Activated naive CD8-positive, alpha-beta T cell treated with anti-CD3 and anti-CD28 coated beads, Interleukin-2, amount 50 U/mL, for 24 hours (primary cell): ENCODE data around the gene PERCC1.
"Not testable (repeated sequence)": the region's sequence is repeated elsewhere in the genome, so short reads cannot be mapped to it uniquely, and the experiment has no call there.

Source experiments
- ATAC-seq: fragments of 150-1000 bp; cut with Tn5 transposase; one replicate; pipeline ENCODE4 v1.10.0; 2021
- DNase-seq: peaks from one replicate; pipeline ENCODE4 v3.0.0; 2021
- H3K27ac Mint-ChIP-seq: one replicate; pipeline ENCODE4 v1.8.0; 2021; ENCODE audit warnings: mild to moderate bottlenecking, mixed read lengths
- H3K27me3 Mint-ChIP-seq: one replicate; pipeline ENCODE4 v1.8.0; 2021; ENCODE audit warnings: mixed read lengths
- H3K36me3 Mint-ChIP-seq: one replicate; pipeline ENCODE4 v1.8.0; 2021; ENCODE audit warnings: low read depth, mixed read lengths
- H3K4me1 Mint-ChIP-seq: one replicate; pipeline ENCODE4 v1.8.0; 2021; ENCODE audit warnings: mixed read lengths
- H3K4me3 Mint-ChIP-seq: one replicate; pipeline ENCODE4 v1.8.0; 2021; ENCODE audit warnings: mild to moderate bottlenecking, moderate library complexity, mixed read lengths
- H3K9me3 Mint-ChIP-seq: one replicate; pipeline ENCODE4 v1.8.0; 2021; ENCODE audit warnings: mixed read lengths

Gene PERCC1

DNA sequence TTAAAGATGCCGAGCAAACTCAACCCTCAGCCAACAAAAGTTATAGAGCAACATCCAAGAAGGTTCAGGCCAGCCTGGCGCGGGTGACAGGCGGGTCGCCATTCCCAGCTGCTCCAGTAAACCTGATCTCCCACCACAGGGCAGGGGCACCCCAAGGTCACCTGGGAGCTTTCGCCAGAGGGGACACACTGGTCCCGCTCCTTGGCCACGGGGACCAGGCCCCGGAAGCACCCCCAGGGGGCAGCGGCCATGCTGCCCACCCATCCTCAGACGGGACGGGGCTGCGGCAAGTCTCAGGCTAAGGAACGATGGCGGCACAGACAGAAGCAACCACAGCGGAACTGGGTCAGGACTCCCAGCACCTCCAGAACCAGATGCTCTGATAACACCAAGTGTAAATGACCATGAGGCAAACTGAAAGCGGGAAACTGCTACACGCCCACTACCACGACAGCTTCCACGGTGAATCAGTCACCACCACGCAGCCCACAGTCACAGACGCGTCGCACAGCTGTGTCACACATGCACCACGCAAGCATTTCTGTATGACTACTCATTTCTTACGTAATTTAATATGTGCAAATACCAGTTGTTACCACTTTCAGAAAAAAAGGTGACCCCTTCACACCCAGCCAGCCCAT lies 27.6 kb downstream of the PERCC1 start:
- peak; percentile 42 for ATAC-seq
- Mint-ChIP-seq H3K9me3 (no peaks in the 10 kb centered on the region), H3K27me3 (no peaks in the 10 kb centered on the region), H3K4me1 (peaks cover 7% of the 10 kb centered on the region), H3K36me3 (no peaks in the 10 kb centered on the region), H3K27ac (peak overlapping the region; percentile 14), H3K4me3 (no peak overlapping the region)
- DNase-seq, result peak; percentile 26

DNA sequence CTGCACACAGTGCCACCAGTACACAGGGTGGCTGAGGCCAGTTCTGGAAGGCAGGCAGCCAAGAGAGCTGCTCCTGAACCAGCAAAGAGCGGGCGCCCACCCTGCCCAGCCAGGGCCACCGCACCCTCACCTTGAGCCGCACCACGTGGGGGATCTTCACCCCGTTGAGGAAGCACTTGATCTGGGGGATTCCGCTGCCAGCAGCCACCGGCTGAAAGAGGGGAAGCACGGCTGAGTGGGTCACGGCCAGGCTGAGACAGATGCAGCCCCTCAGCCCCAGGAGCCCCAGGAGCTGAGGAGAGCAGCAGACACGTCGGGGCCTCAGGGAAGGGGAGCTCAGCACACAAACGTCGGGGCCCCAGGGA lies 28.1 kb downstream of the PERCC1 start:
- Mint-ChIP-seq H3K4me1 (peaks cover 7% of the 10 kb centered on the region), H3K27ac (peak overlapping the region; percentile 14), H3K36me3 (no peaks in the 10 kb centered on the region), H3K27me3 (no peaks in the 10 kb centered on the region), H3K4me3 (no peak overlapping the region), H3K9me3 (no peaks in the 10 kb centered on the region)
- DNase-seq (no peak), ATAC-seq (no peak)

GRCh38 chr16:1459967-1460366 lies 29.1 kb downstream of the PERCC1 start:
- Mint-ChIP-seq H3K27ac (no peak overlapping the region), H3K36me3 (no peaks in the 10 kb centered on the region), H3K27me3 (no peaks in the 10 kb centered on the region), H3K4me3 (no peak overlapping the region), H3K4me1 (peaks cover 7% of the 10 kb centered on the region), H3K9me3 (no peaks in the 10 kb centered on the region)
- no peak for ATAC-seq
- no peak for DNase-seq

DNA sequence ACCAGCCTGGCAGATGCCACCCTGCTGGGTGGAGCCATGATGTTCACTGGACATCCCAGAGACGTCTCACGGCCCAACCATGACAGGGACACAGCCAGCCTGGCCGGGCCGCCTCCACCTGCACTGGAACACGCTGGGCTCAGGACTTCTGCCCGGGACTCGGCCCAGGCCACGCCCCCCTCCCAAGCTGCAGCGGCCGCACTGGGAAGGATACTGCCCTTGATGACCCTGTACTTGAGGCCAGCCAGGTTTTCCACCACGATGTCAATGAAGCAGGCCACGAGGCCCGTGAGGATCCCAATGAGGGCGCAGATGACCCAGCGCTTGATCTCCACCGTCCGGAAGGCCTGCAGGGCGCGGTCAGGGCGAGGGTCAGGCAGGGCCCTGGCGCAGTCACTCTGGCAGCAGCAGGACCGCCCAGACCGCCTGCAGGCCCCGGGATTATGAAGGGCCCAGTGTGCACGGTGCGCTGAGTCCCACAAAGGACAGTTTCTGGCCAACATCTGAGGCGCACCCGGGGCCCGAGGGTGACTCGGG lies 29.8 kb downstream of the PERCC1 start:
- Mint-ChIP-seq H3K27me3 (no peaks in the 10 kb centered on the region), H3K9me3 (no peaks in the 10 kb centered on the region), H3K4me1 (peaks cover 7% of the 10 kb centered on the region), H3K27ac (no peak overlapping the region), H3K4me3 (no peak overlapping the region), H3K36me3 (no peaks in the 10 kb centered on the region)
- ATAC-seq, result no peak
- no peak for DNase-seq

- no peaks in the 10 kb centered on the region for H3K9me3 Mint-ChIP-seq
- DNase-seq (no peak), ATAC-seq (no peak)
- H3K36me3 Mint-ChIP-seq, result no peaks in the 10 kb centered on the region
- H3K4me1 Mint-ChIP-seq, result peaks cover 7% of the 10 kb centered on the region
- H3K27ac Mint-ChIP-seq, result no peak overlapping the region
- H3K4me3 Mint-ChIP-seq, result no peak overlapping the region
- H3K27me3 Mint-ChIP-seq, result no peaks in the 10 kb centered on the region
Observed at GRCh38 chr16:1461146-1461545, 30.3 kb downstream of the PERCC1 start.

DNA sequence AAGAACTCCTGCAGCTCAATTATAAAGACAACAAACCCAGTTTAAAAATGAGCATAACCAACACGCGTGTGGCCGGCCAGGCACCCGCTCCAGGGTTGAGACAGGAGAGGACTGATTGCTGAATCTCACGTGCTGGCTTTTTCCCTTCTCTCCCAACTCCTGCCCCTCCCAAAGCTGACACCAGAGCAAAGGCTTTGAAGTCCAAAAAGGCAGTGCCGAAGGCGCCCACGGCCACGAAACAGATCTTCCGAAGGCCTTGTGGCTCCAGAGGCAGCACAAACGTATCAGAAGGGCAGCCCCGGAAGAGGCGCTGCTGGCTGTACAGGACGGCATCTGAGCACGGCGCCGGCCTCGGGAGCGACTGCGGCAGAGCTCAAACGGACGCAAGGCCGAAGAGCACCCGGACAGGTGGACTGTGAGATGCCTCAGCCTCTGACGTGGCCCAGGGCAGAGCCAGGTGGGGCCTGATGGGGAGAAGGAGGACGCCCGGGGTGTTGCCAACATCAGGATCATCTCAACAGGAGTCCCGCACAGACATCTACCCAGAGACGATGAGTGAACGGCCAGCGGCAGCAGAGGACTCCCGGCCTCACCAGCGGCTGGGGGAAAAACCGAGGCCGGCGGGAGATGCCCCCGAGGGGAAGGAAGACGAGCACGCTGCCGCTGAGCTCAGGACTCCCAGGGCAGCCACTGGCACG lies 33.5 kb downstream of the PERCC1 start:
- H3K36me3 Mint-ChIP-seq, result no peaks in the 10 kb centered on the region
- H3K4me1 Mint-ChIP-seq, result no peaks in the 10 kb centered on the region
- no peaks in the 10 kb centered on the region for H3K27me3 Mint-ChIP-seq
- H3K27ac Mint-ChIP-seq, result no peak overlapping the region
- no peaks in the 10 kb centered on the region for H3K9me3 Mint-ChIP-seq
- DNase-seq, result no peak
- ATAC-seq, result no peak
- H3K4me3 Mint-ChIP-seq, result no peak overlapping the region

DNA sequence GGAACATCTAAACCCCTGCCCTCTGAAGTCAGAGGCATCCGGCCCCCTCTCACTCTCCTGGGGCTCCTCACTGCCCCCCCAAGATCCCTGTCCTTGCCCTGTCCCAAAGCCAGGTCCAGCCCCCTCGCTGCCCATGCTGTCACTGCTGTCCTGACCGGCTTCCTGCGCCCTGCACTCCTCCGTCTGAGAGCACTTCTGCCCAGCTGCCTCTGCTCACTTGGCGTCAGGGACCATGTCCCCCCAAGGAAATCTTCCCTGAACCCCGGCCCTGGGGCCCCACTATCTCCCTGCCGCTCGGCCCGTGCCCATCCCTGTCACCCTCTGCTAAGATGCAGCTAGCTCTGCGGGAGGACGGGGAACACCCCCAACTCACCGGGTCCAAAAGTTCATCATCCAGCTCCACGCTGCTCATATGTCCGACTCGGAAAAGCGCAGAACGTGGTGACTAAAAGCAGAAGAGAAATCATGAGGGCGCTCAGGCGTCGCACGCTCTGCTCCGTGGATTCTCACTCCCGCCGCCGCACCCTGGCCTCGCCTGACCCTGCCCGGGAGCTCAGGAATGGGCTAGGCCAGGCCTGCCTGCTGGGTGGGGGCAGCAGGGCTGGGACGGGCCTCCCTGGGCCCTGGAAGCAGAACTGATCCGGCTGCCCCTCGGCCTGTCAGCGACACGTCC lies 34.2 kb downstream of the PERCC1 start:
- Mint-ChIP-seq H3K27me3 (no peaks in the 10 kb centered on the region), H3K4me3 (no peak overlapping the region), H3K36me3 (no peaks in the 10 kb centered on the region), H3K9me3 (no peaks in the 10 kb centered on the region), H3K4me1 (peaks cover 3% of the 10 kb centered on the region), H3K27ac (no peak overlapping the region)
- DNase-seq (no peak), ATAC-seq (no peak)

- peaks cover 7% of the 10 kb centered on the region for H3K4me1 Mint-ChIP-seq
- no peaks in the 10 kb centered on the region for H3K27me3 Mint-ChIP-seq
- H3K36me3 Mint-ChIP-seq, result no peaks in the 10 kb centered on the region
- no peaks in the 10 kb centered on the region for H3K9me3 Mint-ChIP-seq
- DNase-seq, result no peak
- no peak for ATAC-seq
- no peak overlapping the region for H3K27ac Mint-ChIP-seq
- H3K4me3 Mint-ChIP-seq, result no peak overlapping the region
Observed at GRCh38 chr16:1465567-1465915, 34.7 kb downstream of the PERCC1 start.

DNA sequence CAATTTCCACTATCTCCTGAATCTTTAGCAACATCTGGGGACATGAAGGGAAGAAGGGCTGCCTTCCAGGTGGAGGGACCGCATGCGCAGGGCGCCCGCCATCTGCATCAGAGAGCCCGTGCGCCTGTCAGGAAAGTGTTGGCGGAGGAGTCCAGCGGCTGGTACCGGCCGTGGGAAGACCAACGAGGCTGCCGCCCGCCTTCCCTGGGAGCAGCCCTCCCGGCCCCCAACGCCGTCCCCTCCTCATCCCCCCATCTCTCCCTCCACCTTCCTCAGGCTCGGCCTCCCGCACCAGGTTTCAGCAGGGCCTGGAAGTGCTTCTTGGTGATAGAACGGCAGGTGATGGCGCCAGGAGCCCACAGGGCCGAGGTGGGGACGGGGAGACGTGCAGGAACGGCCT lies 35.2 kb downstream of the PERCC1 start:
- ATAC-seq, result no peak
- no peak overlapping the region for H3K4me3 Mint-ChIP-seq
- H3K9me3 Mint-ChIP-seq, result no peaks in the 10 kb centered on the region
- H3K27me3 Mint-ChIP-seq, result no peaks in the 10 kb centered on the region
- H3K36me3 Mint-ChIP-seq, result no peaks in the 10 kb centered on the region
- H3K27ac Mint-ChIP-seq, result no peak overlapping the region
- H3K4me1 Mint-ChIP-seq, result peaks cover 11% of the 10 kb centered on the region
- no peak for DNase-seq

GRCh38 chr16:1466968-1467521 lies 36.2 kb downstream of the PERCC1 start:
- DNase-seq (no peak), ATAC-seq (no peak)
- Mint-ChIP-seq H3K27ac (no peak overlapping the region), H3K4me3 (no peak overlapping the region), H3K4me1 (peaks cover 16% of the 10 kb centered on the region), H3K27me3 (no peaks in the 10 kb centered on the region), H3K9me3 (no peaks in the 10 kb centered on the region), H3K36me3 (no peaks in the 10 kb centered on the region)

GRCh38 chr16:1468426-1468810 lies 37.5 kb downstream of the PERCC1 start:
- no peak overlapping the region for H3K27ac Mint-ChIP-seq

GRCh38 chr16:1469141-1469540 lies 38.3 kb downstream of the PERCC1 start:
- DNase-seq, H3K9me3 Mint-ChIP-seq, H3K27me3 Mint-ChIP-seq, H3K27ac Mint-ChIP-seq, H3K4me3 Mint-ChIP-seq, ATAC-seq, H3K36me3 Mint-ChIP-seq: not testable (repeated sequence)
- H3K4me1 Mint-ChIP-seq, result peaks cover 27% of the 10 kb centered on the region

More at GRCh38 chr16:1468426-1468810, 37.5 kb downstream of the PERCC1 start:
- no peaks in the 10 kb centered on the region for H3K36me3 Mint-ChIP-seq
- no peaks in the 10 kb centered on the region for H3K9me3 Mint-ChIP-seq
- DNase-seq, result no peak
- no peaks in the 10 kb centered on the region for H3K27me3 Mint-ChIP-seq
- H3K4me1 Mint-ChIP-seq, result peaks cover 25% of the 10 kb centered on the region
- H3K4me3 Mint-ChIP-seq, result no peak overlapping the region
- ATAC-seq, result no peak

DNA sequence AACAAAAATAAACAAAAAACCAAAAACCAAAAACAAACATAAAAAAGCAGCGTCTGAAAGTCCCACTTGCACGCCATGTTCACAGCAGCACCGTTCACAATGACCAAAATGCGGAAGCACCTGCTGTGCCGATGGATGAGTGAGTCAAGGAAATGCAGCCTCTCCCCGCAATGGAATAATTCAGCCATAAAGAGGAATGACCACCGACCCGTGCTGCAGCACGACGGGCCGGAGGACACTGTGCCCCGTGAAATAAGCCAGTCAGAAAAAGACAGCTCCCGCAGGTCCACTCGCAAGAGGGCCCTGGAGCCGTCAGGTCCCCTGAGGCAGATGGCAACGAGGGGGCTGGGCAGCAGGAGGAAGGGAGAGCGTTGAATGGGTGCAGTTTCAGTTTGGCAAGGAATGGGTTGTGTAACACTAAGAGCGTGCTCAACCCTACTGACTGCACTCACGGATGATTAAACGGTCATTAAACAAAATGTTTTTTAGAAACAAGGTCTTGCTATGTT lies 38.9 kb downstream of the PERCC1 start:
- H3K4me3 Mint-ChIP-seq, result no peak overlapping the region
- DNase-seq (no peak), ATAC-seq (no peak)
- peaks cover 2% of the 10 kb centered on the region for H3K36me3 Mint-ChIP-seq
- no peaks in the 10 kb centered on the region for H3K9me3 Mint-ChIP-seq
- no peaks in the 10 kb centered on the region for H3K27me3 Mint-ChIP-seq
- H3K27ac Mint-ChIP-seq, result no peak overlapping the region
- H3K4me1 Mint-ChIP-seq, result peaks cover 28% of the 10 kb centered on the region

- ATAC-seq (no peak), DNase-seq (no peak)
- H3K4me3 Mint-ChIP-seq, result no peak overlapping the region
- H3K36me3 Mint-ChIP-seq, result peaks cover 2% of the 10 kb centered on the region
- no peaks in the 10 kb centered on the region for H3K9me3 Mint-ChIP-seq
- H3K27me3 Mint-ChIP-seq, result no peaks in the 10 kb centered on the region
- H3K4me1 Mint-ChIP-seq, result peaks cover 32% of the 10 kb centered on the region
- H3K27ac Mint-ChIP-seq, result peak overlapping the region; percentile 78
Observed at GRCh38 chr16:1470481-1471251, 39.8 kb downstream of the PERCC1 start.
